Inferior parietal cortex (tissue), 1 donor: Measurements from ENCODE around the gene CD96.
"Not testable (repeated sequence)": the region's sequence is repeated elsewhere in the genome, so short reads cannot be mapped to it uniquely, and the experiment has no call there.

Source experiments
- DNase-seq: peaks from one replicate; pipeline ENCODE4 v3.0.0-alpha.2; 2016; ENCODE audit errors: extremely low spot score

CD96 gene

GRCh38 chr3:111541911-111542483, at the start of gene CD96:
CD96 (plus strand) TSS chr3:111542197; CDS start chr3:111542249, 52 bp downstream.
- no peak for DNase-seq

GRCh38 chr3:111493276-111493675, 48.7 kb upstream of the CD96 start:
- DNase-seq = no peak

GRCh38 chr3:111496894-111497559, 45.0 kb upstream of the CD96 start:
- no peak for DNase-seq

- no peak for DNase-seq
Observed at GRCh38 chr3:111498022-111498421, 44.0 kb upstream of the CD96 start.

- DNase-seq = no peak
Observed at GRCh38 chr3:111506435-111506834, 35.6 kb upstream of the CD96 start.

- no peak for DNase-seq
Observed at GRCh38 chr3:111509308-111509707, 32.7 kb upstream of the CD96 start.

- no peak for DNase-seq
Observed at GRCh38 chr3:111517801-111518200, 24.2 kb upstream of the CD96 start.

GRCh38 chr3:111519178-111519855, 22.7 kb upstream of the CD96 start:
- DNase-seq = no peak

- DNase-seq = no peak
Observed at GRCh38 chr3:111521891-111522290, 20.1 kb upstream of the CD96 start.

GRCh38 chr3:111524486-111524885, 17.5 kb upstream of the CD96 start:
- DNase-seq = not testable (repeated sequence)

- DNase-seq = no peak
Observed at GRCh38 chr3:111531446-111531845, 10.6 kb upstream of the CD96 start.

GRCh38 chr3:111534701-111535100, 7.3 kb upstream of the CD96 start:
- DNase-seq = no peak

- DNase-seq = no peak
Observed at GRCh38 chr3:111538111-111538510, 3.9 kb upstream of the CD96 start.

GRCh38 chr3:111538681-111539083, 3.3 kb upstream of the CD96 start:
- DNase-seq = no peak

GRCh38 chr3:111539351-111540331, 2.4 kb upstream of the CD96 start:
- peak; percentile 52 for DNase-seq

- DNase-seq = no peak
Observed at GRCh38 chr3:111541391-111541790, 606 bp upstream of the CD96 start.

GRCh38 chr3:111542611-111543300, 759 bp downstream of the CD96 start:
- DNase-seq = no peak

GRCh38 chr3:111545349-111545748, 3.4 kb downstream of the CD96 start:
- no peak for DNase-seq

GRCh38 chr3:111547631-111548030, 5.6 kb downstream of the CD96 start:
- DNase-seq = no peak

GRCh38 chr3:111548092-111548491, 6.1 kb downstream of the CD96 start:
- DNase-seq = no peak

GRCh38 chr3:111548756-111549155, 6.8 kb downstream of the CD96 start:
- no peak for DNase-seq
